Activated CD8-positive, alpha-beta memory T cell treated with anti-CD3 and anti-CD28 coated beads for 24 hours (primary cell): Measurements from ENCODE around the gene FBXO10.
A peak's percentile ranks its signal among the peaks of the same experiment; 100 is the strongest.
"Not testable (repeated sequence)": the region's sequence is repeated elsewhere in the genome, so short reads cannot be mapped to it uniquely, and the experiment has no call there.

ENCODE experiments used
- DNase-seq: peaks from one replicate; pipeline ENCODE4 v3.0.0-alpha.2; 2020

The FBXO10 gene

GRCh38 chr9:37549527-37549926, 26.7 kb downstream of the FBXO10 start:
- DNase-seq = no peak

- no peak for DNase-seq
Observed at GRCh38 chr9:37547328-37547878, 28.8 kb downstream of the FBXO10 start.

GRCh38 chr9:37543468-37543867, 32.7 kb downstream of the FBXO10 start:
- DNase-seq = no peak

GRCh38 chr9:37542895-37543294, 33.3 kb downstream of the FBXO10 start:
- no peak for DNase-seq

GRCh38 chr9:37542488-37542887, 33.7 kb downstream of the FBXO10 start:
- DNase-seq = no peak

DNA sequence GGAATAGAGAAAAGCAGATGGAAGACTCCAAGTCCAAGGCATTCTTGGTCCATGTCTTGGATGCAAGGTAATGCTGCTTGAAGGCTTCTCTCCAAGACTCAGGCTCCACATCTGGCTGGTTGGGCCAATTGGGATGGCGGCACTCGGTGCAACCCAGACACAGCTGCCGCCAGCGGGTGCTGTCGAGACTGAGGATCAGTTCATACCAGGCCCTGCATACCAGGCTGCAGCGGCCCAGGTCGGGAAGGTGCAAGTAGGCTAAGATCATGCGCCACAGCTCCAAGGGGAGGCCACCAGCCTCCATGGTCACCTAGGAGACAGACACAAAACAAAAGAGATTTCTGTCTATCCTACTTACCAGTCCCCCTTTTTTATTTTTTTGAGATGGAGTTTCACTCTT, 34.7 kb downstream of the FBXO10 start:
- no peak for DNase-seq

- DNase-seq = no peak
Observed at GRCh38 chr9:37540634-37541033, 35.5 kb downstream of the FBXO10 start.

GRCh38 chr9:37539634-37540033, 36.5 kb downstream of the FBXO10 start:
- no peak for DNase-seq

DNA sequence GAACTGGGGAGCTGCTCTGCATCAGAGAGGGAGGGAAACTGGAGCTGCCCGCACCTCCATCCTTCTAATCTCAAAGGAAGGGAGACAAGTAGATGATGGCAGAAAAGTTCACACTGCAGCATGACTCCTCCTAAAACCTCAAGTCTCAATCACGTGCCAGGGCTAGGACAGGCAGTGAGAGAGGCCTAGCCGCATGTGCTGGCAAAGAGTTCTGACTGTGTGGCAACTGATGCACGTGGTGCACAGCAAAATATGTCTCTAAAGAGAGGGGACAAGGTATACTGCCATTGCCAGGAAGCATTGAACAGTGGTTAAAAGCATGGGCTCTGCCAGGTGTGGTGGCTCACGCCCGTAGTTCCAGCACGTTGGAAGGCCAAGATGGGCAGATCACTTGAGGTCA, 38.1 kb downstream of the FBXO10 start:
- DNase-seq = no peak

DNA sequence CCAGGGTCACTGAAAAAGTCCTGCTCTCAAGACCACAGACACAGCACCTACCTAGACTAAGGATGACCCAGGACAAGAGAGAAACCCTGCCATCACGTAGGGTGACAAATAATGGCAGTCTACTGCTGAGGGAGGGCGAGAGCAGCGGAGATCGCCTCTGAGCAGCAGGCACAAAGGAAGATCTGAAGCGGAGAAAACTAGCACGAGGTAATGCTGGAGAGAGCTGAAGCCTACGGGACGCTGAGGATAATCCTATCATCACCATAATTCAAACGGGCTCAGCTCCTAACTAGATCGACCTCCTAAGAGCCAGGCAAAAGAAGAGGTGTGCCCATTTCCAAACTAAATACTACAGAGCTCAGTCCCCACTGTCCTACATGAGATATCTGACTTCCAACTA, 41.3 kb downstream of the FBXO10 start:
- DNase-seq = no peak

DNA sequence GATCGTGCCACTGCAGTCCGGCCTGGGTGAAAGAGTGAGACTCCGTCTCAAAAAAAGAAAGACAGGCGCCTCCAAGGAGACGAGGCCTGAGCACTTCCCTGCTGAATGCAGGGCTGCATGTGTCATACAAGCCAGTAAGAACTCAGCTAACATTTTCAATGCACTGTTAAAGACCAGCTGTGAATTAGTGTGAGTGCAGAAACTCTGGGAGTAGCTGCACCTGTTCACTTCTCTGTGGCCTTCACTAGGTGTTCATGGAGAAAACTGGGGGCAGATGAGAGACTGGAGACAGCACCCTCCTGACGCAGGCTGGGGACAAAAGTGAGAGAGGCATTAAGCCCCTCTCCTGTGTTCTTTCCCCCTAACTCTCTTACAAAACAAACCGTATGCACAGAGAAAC, 41.8 kb downstream of the FBXO10 start:
- no peak for DNase-seq

- DNase-seq = no peak
Observed at GRCh38 chr9:37531699-37532098, 44.5 kb downstream of the FBXO10 start.

GRCh38 chr9:37528652-37529471, 47.3 kb downstream of the FBXO10 start:
- DNase-seq = peak; percentile 70

DNA sequence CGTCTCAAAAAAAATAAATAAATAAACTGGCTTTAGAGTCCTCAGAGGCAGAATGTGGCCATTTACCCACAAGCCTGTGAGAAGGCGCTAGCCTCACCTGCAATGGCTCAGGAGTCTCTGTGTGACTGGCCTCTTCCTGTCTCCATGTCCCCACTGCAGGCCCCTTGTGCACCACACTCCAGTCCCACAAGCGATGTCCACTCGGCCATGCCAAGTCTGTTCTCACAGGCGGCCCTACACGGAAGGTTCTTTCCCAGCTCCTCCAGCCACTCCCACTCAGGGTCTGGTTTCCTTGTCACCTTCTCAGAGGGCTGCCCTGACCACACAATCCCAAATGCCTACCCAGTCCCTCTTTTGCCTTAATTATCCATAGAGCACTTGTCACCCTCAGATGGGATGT, 52.3 kb downstream of the FBXO10 start:
- no peak for DNase-seq

DNA sequence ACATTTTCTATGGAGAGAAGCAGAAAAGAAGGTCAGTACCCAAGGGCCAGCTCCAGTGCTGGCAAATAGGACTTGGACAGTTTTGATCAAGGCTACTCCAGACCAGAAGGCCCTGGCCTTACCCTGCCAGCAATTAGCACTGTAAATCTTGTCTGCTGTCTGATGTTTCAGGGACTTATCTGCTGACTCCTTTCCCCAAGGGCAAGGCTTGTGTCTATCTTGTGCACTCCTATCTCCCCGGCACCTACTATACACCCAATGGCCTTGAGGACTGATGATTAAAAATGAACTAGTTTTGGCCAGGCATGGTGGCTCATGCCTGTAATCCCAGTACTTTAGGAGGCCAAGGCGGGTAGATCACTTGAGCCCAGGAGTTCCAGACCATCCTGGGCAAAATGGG, 53.2 kb downstream of the FBXO10 start:
- no peak for DNase-seq

GRCh38 chr9:37521111-37521510, 55.1 kb downstream of the FBXO10 start:
- no peak for DNase-seq

GRCh38 chr9:37520641-37521040, 55.5 kb downstream of the FBXO10 start:
- DNase-seq = no peak

DNA sequence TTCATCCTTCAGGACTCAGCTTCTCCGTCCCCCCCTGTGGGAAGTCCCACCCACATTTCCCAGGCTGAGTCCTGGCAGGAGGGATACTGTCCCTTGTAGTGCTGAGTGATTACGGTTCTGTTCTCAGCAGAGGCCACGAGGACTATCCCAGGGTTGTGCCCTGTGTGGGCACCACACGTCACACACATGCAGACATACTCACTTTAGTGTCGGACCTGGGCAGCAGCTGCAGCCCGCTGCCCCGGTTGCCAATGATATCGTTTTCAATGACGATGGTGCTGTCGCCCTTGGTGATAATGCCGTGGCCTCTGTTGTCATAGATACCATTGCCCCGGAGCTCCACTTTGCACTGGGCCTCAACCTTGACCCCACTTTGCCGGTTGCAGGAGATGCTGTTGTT, 58.3 kb downstream of the FBXO10 start:
- DNase-seq = no peak

DNA sequence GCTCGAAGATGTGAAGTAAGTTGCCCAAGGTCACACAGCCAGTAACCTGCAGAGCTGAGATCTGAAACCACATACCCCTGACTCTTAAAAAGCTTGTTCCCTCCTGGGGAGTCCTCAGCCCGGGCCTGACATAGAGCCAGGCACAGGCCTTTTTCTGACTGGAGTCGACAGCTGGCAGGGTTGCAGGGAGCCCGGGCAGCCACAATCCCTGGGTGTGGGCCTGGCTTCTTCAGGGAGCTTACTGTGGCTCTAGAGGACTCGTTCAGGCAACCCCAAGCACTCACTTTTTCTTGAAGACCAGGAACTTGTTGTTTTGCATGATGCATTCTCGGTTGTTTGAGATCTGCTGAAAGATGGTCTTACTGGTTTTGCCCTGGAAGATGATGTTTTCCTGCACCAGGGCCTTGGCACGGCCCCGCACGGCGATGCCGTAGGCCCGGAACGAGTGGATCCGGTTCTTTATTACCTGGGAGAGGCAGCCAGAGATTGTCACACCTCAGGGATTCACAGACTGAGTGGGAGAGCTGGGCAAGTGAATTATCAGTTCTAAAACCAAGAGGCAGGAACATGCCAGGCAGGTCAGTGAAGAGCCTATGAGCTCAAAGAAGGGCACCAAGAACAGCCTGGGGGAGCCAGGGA, 60.4 kb downstream of the FBXO10 start:
- no peak for DNase-seq

DNA sequence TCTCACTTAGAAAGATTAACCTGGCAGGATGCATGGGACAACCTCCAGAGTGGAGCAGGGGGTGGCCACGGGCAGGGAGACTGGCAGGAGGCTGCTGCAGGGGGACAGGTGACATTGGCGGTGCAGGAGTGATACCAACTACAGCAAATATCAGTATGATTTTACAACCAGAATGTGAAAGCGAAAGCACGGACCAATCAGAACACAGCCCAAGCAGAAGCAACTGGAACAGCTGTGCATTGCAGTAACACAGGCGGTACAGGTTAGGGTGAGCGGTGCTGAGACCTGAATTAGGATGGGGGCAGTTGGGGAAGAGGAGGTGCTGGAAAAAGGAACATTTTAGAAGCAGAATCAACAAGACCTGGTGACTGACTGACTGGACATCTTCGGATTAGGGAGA, 61.2 kb downstream of the FBXO10 start:
- no peak for DNase-seq

GRCh38 chr9:37514415-37514814, 61.8 kb downstream of the FBXO10 start:
- not testable (repeated sequence) for DNase-seq

DNA sequence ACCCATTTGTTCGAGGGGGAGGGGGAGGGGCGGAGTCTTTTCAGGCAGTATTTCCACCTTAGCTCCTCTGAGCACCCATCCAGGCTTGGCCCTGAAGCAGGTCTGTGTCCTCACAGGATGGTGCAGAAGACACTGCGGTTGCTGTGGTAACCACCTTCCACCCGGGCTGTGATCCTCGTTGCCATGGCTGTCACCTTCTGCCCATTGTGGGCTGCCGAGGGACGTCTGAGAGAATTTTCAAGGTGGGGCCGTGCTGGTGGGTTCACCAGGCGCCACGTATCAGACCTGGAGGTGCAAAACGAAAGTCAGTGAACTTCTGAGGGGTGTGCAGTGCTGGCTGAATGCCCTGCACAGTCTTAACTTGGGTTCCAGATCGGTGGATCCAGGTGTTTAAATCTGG, 63.7 kb downstream of the FBXO10 start:
- DNase-seq = no peak

DNA sequence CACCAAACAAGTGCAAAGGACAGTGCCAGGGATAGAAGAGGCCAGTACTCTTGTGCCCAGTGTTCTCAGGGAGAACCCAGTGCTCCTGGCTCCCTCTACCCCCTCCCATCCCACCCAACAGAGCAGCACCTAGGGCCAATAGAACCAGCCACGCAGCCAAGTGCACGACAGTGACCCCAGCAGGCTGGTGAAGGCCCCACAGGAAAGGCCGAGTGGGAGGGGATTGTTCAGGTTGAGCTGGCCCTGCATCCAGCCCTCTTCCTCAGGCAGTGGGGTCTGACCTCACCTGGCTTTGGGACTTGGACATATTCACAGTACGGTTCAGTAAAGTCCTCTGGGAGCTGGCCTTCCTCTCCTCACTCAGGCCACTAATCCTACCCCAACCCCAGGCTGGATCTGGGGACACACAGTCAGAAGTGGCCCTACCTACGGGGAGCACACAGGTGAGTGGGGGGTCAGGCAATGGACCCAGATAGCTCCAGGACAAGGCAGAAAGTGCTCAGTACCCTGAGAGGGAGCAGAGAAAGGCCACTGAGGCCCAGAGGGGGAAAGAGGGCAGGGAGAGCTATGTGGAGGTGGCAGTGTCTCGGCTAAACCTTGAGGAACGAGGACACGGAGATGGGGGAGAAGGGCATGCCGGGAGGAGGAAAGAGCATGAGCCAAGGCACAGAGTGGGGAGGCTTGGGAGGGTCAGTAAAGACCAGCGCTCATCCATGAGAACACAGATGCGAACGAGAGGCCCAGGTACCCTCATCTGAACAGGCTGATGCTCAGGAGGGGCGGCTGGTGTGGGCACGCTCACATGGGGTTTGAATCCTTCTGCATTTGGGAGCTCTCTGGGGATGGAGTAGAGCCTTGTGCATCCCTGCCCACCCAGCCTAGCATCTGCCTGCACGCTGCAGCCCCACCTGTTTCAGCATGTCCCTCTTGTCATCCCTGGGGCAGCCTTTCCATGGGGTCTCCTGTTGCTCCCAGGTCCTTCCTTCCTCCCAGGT, 64.9 kb downstream of the FBXO10 start:
- DNase-seq = no peak
